ENCODE data around the gene NKD1.

NKD1 gene

DNA sequence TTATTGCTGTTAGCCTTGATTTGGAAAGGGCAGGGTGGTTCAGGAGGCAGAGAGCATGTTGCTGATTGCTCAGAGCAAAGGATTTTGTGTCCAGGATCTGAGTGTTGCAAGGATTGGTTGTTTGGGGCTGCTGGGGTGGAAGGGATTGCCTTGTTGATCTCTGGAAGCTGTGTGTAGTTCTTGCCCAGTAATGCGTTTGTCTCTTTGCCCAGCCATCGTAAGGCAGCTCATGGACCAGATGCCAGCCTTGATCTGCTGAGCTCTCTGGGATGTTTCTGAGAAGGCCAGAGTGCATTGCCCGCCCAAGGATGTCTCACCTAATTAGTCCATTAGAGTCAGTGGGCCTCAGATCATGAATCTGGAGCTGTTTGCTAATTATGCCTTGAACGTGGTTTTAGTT lies 33.6 kb downstream of the NKD1 start:
- no peak for FAIRE-seq

DNA sequence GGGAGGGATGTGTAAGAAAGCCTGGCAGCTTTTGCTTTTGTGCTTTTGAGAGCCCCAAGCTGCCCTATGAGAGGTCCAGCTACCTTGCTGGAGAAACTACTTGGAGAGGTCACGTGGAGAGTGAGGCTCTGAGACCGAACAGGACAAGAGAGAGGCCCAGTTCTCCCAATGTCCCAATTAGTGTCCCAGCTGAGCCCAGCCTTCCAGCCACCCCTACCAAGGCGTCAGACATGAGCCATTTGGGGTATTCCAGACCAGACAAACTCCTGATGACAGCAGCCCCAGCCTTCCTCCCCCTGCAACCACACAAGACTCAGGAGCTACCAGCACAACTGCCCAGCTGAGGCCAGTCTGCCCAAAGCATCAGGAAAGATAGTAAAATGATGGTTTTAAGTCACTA lies 35.0 kb downstream of the NKD1 start:
- FAIRE-seq: no peak

DNA sequence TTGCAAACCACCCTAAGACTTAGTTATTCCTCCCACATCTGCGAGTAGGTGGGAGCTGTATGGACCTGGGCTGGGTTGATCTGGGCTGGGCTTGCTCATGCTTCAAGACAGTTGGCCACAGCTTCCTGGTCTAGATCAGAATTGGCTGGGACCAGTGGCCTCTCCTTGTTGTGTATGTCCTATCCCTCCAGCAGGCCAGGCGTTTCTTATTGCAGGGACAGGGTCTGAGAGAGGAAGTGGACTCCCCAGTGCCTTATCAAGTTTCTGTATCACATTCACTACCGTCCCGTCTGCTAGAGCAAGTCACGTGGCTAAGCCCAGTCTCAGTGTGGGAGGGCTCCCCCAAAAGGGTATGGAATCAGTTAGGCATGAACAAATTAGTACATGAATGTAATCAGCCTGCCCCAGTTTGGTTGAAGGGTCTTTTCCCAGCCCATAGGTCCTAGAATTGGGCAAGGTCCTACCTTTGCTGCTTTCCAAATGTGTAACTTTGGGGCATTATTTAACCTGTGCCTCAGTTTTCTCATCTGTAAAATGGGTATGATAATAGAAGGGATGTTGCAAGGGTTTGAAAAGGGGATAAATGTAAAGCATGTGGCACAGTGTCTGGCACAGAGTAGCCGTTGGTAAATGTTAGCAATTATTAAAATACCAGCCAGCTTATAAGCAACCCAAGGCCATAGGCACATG lies 36.0 kb downstream of the NKD1 start:
- no peak for FAIRE-seq

DNA sequence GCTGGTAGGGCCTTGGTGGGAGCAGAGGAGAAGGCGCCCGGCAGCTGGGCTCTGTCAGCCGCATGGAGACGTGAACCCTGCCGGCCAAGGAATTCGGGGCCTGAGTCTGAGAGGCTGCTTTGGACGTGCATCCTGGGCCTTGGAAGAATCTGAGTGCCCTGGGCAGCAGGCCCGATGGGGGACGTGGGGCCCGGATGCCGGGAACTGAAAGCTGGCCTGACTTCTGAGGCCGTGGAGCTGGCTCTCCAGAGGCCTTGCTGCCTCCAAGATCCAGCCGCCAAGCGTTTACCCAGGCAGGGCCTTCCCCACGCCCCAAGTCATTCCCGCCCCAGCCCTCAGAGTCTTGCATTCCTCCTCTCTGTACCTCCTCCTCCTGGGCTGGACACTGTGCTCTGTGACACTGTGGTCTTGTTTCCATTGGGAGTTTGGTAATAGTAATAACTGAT lies 37.2 kb downstream of the NKD1 start:
- no peak for FAIRE-seq

DNA sequence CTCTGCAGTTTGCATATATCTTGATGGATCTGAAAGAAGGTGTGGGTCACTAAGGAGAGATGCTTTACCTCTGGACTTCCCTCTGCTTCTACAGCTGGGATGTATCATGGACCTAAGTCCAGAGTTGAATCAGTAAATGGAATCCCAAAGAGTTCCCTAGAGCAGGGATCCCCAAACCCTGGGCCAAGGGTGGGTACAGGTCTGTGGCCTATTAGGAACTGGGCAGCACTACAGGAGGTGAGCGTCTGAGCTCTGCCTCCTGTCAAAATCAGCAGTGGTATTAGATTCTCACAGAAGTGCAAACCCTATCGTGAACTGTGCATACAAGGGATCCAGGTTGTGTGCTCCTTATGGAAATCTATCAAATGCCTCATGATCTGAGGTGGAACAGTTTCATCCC lies 39.3 kb downstream of the NKD1 start:
- no peak for FAIRE-seq

DNA sequence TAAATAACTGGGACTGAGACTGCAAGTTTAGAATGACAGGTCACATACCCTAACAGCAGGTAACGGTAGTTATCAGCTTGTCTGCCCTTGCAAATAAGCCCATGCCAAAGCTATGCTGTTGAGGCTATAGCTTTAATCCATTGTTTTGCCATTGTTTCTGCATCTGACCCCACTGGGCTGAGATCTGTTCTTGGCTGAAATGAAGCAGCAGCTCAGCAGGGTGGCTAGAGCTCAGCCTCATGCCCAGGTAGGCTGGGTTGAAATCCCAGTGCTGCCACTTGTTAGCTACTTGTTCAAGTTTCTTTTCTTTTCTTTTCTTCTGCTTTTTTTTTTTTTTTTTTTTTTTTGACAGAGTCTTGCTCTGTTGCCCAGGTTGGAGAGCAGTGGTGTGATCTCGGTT lies 40.1 kb downstream of the NKD1 start:
- no peak for FAIRE-seq

DNA sequence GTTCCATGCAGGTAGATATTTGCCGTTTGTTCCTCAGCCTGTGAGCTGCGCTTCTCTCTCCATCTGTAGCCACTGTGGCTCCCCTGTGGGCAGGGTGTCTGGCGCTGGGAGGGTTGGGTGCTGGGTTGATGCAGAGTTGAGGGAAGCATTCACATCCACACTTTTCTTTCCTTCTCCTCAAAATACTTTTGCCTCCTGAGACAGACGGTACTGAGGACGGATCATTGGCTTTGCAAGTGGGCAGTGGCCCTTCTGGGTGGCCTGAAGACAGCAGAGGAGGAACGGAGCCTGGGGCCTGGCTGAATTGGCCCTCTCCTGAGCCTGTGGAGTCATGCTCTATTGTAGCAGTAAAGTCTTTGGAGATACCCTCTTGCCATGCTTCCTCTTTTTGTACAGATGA lies 43.0 kb downstream of the NKD1 start:
- FAIRE-seq: no peak

DNA sequence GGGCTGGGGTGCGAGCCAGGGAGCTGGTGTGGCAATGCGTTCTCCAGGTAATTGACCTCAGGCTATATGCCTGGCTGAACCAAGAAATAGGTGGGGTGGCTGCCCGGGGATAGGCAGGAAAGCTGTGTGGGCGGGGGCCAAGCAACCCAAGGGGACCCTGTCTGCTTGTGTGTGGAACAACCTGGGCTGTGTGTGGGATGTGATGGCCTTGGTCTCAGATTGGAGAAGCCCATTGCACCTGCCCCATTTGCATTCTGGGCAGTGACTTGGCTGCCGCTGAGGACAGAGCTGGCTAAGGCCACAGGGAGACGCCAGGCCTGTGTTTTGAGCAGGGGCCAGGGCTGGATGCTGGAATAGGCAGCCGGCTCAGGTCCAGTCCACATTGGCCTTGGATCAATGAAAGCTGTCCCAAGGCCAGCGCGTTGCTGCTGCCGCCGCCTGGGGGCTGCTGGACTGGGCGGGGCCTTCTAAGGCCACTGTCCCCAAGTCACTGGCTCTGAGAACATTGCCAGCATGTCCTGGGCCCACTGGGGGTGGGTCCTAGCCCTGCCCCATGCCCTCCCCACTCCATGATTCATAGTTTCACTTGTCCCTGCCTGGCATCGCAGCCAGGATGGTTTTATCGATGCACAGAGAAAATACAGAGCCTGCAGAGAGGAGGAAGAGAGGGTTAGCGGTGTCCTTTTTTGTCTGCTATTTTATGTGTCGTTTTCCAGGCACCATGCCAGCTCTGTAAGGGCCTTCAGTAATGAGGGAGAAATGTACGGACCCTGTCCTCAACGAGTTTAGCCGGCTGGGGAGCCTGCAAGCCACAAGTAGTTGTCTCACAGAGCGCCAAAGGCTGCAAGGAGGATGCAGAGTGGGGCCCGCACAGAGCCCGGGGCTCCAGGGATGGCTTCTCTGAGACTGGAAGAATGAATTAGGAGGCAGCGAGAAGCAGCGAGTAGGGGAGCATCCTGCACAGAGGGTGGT lies 43.9 kb downstream of the NKD1 start:
- no peak for FAIRE-seq

DNA sequence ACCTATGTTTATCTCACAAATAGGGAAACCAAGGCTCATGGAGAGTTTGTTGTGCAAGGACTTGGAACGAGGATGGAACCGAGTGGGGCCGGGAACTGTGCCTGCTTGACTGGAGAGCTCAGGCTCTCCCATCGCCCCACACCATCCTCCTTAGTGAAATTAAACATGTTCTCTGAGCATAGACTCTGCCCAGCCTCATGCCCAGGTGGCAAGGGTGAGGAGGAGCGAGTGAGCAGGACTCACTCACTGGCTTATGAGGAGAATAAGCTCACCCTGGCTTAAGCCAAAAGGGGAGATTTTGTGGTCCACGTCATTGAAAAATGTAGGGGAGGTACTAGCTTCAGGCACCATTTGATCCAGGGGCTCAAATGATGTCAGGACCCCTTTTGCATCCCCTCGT lies 44.8 kb downstream of the NKD1 start:
- FAIRE-seq: no peak

DNA sequence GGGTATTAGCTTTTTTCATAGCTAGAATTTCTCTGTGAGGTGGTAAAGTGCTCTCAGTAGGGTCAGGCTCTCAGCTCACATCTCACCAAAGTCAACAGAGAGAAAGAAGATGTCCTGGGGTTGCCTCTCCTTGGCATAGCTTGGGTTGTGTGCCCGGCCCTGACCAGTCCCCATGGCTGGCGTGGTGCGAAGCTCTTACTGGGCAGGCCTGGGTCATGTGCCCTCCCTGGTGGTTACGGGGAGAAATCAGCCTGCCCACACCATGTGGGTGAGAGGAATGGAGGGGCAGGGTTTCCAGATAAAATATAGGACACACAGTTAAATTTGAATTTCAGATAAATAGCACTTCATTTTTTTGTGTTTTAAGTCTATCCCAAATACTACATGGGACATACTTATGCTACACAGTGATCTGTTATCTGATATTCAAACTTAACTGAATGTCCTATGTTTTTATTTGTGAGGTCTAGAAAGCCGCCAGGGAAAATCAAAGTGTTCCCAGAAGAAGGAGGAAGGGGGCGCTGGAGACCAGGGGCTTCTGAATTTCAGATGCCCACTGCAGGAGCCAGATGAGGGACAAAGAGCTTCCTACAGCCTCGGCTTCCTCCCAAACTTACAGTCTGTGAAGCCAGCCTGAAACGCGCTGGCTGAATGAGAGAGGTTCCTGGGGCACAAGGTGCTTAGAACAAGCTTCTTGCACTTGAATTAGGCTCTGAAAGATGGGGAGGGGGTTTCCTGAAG lies 45.4 kb downstream of the NKD1 start:
- FAIRE-seq: no peak

DNA sequence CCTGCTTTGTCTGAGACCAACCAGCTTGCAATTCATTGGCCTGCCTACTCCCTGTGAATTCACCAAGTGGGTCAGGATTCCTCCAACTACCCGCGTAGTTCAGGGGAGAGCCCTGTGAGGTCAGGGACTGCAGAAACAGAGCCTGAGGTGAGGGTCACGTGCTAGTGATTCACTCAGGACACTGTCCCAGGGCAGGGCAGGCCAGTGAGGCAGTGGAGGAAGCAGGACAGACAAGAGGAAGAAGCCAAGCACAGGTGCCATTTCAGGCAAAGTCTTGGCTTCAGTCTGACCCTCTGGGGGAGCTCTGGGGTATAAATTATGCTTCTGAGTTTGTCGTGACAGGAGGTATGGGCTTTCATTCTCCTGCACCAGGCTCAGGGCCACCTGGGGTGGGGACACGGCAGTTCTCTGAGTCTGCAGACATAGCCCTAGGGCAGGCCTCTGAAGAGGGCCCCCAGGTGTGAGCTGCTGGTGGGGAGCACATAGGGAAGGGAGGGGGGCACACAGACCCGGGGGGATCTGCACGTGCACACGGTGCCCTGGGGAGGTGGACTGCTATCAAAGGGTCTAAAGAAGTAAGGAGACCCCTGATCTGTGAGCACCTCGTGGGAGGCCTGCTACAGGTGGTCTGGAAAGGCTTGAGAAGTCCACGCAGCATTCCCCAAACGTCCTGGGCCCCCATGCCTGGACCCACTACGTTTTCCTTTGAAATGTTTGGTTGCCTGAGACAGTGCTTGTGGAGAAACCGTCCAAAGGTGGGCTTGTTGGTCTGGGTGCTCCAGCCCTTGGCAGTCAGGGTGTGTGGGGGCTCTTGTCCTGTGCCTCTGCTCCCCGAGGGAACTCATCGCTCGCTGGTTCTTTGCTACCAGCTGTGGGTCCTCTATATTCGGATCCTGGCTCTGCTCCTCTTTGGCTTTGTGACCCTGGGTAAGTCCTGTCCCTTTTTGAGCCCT lies 46.4 kb downstream of the NKD1 start:
- FAIRE-seq: no peak

DNA sequence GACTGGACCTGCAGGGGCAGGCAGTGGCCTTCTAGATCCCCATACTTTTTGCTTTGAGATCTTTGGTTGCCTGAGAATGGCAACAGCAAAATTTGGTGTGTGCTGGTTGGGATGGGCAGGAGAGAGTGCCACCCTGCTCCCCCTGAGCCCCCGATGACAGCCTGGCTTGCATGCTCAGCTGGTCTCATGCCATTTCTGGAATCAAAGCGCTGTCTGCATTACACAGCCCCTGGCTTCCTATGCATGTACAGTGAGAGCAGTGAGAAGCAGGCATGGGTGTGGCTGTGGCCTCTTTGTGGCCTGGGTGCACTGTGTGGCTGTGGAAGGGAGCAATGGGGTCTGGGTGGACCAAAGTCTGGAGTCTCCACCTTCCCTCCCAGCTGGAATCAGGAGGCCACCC lies 47.7 kb downstream of the NKD1 start:
- FAIRE-seq: no peak

DNA sequence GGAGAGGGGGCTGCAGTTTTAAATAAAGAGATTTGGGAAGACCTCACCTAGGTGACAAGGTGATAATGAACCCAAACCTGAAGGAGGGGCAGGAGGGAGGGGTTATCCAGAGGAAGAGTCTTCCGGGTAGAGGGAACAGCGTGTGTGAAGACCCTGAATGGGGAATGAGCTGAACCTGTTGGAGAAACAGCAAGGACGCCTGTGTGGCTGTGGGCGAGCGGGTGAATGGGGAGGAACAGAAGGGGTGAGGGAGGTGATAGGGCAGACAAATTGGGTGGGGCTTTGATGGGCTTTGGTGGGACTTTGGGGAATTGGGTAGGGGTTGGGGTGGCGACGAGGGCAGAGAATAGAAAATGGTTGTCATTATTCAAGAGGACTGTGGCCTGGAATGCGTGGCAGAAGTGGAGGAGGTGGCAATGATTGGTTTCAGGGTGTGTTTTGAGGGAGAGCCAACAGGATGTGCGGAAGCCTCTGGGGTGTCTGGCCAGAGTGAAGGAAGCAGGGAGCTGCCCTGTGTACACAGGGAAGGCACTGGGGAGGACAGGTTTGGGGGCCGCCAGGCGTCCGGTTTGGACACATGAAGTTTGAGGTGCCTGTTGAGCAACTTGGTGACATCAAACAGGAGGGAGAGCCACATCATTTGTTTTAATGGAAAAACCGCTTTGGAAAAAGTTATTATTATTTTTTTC lies 48.7 kb downstream of the NKD1 start:
- FAIRE-seq: no peak

DNA sequence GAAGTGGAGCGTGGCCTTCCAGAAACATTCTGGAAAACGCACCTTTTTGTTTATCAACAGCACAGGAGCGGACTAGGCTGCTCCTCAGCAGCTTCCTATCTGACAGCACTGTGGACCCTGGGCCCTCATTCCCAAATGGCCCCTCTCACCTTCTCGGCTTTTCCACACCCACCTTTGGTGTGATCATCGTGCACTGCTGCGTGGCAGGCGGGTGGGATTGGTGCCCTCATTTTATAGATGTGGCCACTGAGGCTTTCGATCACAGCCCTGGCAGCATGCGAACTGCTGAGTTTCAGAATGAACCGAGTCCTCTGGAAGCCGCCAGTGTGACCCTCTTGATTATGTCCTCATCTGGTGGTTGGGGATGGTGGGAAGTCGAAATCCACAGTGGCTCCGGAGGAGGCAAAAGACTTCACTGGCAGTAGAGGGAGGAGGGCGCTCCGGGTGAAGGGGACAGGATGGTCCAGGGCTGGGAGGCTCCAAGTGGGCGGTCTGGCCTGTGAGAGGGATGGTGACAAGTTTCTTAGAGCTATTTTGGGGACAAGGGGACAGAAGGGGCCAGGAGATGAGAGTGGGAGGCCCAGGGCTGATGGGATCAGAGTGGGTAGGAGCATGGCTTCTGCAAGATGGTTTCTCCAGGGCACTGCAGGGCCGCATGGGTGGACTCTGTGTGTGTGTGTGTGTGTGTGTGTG lies 49.5 kb downstream of the NKD1 start:
- no peak for FAIRE-seq

DNA sequence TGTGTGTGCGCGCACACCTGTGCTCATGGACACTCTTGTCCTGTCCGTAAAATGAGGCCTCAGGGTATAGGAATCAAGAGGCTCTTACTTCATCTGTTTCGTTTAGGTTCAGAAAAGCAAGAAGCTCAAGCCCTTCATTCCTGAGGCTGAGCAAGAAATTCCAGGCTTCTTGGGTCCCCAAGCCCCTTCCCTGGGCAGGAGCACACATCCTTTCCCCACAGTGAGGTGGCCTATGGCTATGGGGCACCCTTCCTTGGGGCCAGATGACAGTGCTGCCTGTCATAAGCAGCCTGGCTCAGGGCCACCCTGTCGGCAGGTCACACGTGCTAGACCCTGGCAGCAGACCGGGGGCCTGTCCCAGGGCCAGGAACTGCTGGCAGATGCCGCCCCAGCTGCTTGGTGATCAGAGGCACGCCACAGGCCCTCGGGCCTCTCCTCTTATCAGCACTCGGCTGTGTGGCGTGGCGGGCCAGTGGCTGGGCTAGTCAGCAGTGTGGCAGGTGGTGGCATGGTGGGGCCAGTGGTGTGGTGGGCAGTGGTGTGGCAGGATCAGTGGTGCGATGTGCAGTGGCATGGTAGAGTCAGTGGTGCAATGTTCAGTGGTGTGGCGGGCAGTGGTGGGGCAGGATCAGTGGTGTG lies 50.2 kb downstream of the NKD1 start:
- no peak for FAIRE-seq

DNA sequence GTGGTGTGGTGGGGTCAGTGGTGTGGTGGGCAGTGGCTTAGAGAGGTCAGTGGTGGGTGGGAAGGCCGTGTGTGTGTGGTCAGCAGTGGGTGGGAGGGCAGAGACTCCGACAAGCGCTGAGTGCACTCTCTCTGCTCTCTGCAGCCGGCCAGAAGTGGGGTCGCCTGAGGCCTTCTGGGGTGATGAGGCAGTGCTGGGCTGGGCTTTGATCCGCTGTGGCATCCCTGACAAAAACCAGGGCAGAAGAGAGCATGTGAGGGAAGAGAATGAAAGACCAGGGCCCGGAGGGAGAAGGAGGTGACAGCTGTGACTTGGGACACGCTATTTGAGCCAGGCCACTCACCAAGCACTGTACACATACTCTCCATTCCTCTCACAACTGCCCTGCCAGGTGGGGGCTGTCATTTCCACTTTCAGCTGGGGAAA lies 50.8 kb downstream of the NKD1 start:
- no peak for FAIRE-seq

DNA sequence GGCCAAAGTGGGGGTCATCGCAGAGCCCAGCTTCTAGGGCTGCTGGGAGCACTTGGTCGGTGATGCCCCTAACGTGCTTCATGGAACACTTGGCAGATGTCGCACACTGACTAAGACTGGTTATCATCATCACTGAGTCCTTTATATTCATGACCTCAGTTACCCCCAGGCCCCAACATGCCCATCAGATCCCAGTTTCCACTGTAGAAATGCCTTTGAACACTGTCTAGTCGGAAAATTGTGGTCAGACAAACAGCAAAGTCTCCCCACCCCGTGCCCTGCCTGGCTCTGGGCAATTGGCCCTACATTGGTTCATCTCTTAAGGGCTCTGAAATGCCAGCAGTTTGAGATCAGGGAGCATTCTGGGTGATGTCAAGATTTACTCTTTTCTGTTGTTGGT lies 51.3 kb downstream of the NKD1 start:
- no peak for FAIRE-seq

DNA sequence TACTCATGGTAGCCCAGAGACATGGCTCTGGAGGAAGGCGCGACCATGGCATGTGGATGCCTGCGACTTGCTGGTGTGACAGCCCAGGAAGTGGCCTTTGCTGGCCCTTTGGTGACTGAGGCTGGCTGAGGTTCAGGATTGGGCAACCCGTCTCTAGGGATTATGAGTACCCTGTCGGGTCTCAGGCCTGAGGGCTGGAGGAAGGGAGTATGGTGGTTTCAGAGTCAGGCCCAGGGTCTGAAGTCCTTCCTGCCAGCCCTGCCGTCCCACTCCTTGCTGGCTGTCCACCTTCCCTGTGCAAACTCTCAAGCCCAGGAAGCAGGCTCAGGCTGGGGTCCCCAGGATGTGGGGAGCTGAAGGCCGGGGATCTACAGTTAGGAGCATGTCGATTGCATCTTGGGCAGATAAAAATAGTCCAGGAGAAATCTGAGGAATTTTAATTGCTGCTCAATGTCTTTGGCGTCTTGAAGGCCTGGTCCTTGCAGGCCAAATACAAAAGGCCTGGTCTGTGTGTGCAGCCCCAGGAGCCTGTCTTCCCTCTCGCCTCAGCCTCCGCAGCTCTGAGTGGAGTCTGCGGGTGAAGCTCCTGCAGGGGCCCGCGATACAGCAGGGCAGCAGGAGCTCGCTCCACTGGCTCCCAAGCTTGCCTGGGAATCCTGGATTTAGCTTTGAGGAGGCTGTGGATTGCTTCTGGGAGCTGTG lies 52.5 kb downstream of the NKD1 start:
- FAIRE-seq: no peak

DNA sequence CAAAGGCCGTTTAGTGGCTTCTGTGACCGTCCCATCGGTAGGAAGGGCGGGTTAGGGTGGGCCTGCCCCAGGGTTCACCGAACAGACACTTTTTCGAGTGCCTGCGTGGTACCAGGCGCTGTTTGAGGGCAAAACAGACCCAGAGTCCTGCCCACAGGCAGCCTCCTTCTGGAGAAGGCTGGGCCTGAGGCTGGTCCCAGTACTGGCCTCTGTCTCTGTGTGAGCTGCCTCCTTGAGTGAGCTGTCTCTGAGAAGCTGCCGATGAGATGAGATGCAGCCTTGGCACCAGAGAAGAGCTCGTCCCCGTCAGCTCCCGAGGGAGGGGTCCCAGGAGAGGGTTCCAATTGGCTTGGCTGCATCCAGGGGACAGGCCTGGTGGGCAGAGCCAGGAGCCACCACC lies 53.1 kb downstream of the NKD1 start:
- no peak for FAIRE-seq

DNA sequence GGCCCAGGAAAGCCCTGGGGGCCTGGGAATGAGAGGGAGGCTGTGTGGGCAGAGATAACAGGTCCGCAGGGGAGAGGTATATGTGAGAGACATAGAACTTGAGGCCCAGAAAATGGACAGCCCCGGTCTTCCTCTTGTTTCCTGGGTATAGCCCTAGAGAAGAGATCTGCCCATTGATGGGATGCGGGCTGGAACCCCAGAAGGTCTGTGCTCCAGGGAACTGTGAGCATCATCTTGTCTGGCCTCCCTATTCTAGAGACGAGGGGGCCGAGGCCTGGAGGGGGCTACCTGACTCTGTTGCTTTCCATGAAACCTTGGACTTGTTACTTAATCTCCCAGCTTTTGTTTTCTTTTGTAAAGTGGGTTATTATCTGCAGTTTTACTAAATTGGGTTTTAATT lies 53.9 kb downstream of the NKD1 start:
- no peak for FAIRE-seq
